ENCODE results near the gene TTLL10.
"Not testable (repeated sequence)": the region's sequence is repeated elsewhere in the genome, so short reads cannot be mapped to it uniquely, and the experiment has no call there.

The TTLL10 gene

DNA sequence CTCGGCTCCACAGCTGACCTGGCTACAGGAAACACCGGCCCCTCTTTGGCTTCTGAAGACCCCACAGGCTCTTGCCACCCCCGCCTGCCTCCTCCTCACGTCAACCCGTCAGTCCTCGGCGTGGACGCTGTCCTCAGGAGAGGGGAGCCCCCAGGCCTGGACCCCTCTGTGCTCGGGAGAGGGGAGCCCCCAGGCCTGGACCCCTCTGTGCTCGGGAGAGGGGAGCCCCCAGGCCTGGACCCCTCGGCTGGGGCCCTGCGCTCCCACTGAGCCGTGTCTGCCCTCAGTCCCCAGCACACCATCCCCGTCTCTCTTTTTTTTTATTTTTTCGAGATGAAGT, 31.8 kb upstream of the TTLL10 start:
- no peak for DNase-seq

DNA sequence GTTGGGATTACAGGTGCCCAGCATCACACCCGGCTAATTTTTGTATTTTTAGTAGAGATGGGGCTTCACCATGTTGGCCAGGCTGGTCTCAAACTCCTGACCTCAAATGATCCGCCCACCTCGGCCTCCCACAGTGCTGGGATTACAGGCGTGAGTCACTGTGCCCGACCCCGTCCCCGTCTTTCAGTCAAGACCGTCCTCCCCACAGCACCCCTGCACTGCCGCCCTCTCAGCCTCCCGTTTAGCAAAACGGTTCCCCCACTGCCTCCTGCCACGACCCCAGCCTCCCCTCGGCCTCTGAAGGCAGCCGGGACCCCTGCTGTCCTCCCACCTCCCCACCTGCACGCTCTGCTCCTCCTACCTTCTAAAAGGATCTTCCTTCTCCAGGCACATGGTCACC, 31.3 kb upstream of the TTLL10 start:
- DNase-seq: not testable (repeated sequence)

DNA sequence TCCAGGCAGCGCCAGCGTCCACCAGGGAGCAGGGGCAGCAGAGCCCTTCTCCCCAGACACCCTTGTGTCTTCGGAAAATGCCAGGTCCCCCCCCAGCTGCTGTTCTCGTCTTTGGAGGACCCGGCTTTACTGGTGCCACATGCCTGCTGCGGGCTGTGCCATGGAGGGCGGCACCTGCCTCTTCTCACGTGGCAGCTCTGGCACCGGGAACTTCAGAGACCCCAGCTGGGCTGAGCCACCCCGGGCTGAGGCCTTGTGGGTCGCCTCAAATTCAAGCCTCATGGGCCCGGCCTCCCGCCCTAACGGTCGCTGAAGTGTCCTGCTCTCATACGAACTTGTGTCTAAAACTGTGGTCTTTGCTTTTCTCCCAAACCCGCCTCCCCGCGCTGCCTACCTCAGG, 30.8 kb upstream of the TTLL10 start:
- DNase-seq: no peak

DNA sequence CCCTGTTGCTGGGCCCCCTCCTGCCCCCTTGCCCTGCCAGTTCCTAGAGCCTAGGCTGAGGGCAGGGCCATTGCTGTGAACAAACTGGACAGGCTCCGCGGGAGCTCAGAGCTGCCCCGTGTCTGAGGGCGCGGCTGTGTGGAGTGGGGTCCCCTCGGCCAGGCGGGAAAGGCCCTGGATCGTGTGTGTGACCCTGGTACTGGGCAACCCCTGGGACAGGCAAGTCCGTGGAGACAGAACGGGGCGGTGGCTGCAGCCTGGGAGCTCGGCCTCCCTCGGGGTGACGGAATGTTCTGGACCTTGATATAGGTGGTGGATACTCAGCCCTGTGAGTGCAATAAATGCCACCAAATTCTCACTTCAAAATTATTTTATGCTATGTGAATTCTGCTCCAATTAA, 30.0 kb upstream of the TTLL10 start:
- DNase-seq: no peak

DNA sequence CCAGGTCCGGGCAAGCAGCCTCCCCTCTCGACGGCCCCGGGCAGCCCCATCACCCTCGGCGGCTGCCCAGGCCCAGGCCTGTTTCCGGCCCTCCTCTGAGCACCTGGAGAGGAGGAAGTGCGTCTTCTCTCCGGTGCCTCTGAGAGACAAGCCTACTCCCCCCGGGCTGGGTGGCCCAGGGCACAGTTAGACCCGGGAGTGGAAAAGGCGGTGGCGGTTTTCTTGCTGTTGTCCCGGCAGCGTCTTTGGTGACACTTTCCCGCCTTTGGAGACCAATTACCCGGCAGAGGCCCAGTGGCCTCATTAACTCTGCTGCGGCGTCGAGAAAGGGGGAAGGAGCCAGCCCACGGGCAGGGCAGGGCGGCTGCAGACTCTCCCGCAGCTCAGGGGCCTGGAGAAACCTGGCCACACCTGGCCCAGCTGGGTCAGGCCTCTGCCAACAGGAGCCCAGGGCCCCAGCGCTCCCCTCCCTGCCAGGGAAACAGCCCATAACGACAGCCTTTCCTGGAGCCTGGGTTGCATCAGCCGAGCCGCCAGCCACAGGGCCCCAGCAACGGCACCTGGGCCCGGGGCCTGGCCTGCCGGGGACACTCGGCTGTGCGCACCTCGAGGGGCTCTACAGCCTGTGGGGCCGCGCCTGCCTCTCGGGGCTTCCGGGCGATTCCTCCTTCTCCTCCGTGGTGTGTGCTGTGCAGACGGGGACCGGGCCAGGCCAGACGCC, 29.4 kb upstream of the TTLL10 start:
- DNase-seq: no peak

DNA sequence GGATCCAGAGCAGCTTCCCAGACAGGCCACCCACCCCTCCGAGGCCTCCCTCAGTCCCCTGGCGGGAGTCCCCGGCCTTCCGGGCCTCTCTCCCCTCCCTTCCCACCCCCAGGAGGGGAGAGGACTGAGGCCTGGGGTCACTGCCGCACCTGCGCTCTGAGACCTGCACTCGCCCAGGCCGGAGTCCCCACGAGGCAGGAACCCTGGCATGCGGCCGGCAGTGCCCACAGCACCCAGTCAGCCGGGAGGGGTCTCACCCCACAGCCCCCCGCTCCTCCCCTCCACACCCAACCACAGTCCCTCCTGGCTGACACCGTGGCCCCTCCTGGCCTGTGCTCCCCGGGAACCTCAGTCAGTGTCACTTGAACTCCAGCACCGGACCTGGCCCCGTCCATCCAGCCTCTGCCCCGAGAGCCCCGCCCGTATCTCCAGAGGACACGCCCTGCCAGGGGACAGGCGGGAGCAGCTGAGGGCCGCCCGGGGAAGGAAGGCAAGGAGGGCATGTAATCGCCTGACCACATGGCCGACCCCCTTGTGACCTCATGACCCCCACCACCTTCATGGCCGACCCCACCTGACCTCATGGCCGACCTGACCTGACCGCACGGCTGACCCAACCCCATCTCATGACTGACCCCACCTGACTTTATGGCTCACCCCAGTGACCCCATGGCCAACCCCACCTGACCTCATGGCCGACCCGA, 28.7 kb upstream of the TTLL10 start:
- no peak for DNase-seq

DNA sequence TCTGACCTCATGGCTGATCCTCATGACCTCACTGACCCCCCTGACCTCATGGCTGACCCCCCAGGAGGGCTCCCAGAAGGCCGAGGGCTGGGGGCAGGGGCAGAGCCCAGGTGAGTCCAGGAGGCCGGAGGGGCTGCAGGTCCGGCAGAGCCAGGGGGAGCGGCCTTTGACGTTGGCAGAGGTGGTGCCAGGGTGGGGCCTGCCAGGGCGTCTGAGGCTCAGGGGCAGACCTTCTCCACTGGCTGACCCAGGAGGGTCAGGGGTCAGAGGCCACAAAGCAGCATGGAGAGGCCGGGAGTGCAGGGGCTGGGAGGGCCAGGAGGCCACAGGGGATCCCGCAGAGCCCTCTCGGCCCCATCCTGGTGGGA, 28.1 kb upstream of the TTLL10 start:
- DNase-seq: no peak

DNA sequence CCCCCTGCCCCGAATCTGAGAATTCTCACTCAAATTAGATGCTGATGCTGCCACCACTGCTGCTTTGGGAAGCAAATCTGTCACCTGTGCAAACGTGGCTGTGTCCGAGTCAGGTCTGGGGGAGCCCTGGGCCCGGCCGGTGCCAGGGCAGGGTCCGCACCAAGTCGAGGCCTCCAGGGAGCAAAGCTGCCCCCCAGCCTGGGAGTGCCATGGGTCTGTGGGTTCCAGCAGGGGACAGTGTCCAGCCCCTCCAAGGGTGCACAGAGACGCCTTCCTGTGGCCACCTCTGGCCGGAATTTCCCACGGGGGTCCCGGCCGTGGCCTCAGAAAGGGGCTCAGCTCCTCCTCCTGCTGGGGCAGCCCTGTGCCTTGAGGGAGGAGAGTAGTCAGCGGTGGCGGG, 27.7 kb upstream of the TTLL10 start:
- no peak for DNase-seq

DNA sequence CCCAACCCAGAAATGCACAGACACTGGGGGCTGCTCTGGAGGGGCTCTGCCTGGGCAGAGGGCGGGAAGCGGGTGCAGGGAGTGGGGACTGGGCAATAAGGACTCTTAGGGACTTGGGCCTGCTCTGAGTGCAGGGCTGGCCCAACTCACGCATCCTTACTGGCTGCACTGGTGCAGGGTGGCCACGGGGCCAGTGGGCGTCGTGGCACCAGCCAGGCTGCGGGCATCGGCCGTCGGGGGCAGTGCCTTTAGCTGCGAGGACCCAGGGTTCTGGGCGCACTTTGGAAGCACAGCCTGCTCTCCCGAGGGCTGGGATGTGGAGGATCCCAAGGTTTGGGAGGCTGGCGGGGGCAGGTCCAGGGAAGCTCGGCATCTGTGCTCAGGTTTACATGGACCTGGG, 27.1 kb upstream of the TTLL10 start:
- DNase-seq: no peak

DNA sequence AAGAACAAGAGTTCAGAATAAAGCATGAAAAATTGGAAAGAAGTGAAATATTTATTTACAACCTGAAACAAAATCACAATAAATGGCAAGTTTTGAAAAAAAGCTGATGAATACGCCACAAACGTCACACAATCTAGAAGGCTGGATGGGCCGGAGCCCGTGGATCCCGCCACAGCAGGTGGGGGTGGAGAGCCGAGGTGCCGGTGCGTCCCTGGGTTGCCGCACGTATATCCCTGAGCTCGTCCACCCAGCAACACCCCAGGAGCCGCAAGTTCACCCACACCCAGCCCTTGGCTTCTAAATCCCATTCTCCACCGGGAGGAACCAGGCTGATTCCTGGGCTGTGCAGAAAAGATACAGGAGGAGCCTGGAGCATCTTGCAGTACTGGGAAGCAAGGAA, 25.6 kb upstream of the TTLL10 start:
- DNase-seq: no peak

DNA sequence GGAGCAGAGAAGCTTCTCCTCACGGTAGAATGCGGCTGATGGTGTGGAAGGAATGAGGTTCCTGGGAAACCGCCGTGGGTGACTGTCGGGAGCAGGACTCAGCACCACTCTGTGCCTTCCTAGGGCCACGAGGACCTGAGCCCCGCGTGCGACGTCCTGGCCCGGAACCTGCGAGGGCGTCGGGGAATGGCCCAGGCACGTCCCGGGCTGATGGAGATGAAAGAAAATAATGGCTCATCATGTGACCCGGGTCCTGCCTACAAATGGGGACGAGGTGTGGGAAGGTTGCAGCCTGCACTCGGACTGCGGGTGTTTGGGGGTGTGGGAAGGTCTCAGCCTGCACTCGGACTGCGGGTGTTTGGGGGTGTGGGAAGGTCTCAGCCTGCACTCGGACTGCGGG, 25.1 kb upstream of the TTLL10 start:
- no peak for DNase-seq

DNA sequence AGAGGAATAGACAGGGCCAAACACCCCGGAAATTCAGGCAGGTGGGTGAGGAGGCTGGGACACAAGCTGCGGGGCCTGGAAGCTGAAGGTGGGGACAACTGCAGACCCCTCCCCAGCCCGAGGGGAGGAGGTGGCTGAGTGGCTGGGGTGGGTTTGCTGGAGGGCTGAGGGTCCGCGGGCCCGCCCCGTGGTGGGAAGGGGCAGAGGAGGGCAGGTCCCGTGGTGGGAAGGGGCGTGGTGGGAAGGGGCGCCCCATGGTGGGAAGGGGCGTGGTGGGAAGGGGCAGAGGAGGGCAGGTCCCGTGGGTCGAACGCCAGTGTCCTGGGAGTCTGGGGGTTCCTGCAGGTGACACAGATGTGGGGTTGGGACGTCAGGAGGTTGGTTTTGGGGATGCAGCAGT, 24.3 kb upstream of the TTLL10 start:
- DNase-seq: no peak

DNA sequence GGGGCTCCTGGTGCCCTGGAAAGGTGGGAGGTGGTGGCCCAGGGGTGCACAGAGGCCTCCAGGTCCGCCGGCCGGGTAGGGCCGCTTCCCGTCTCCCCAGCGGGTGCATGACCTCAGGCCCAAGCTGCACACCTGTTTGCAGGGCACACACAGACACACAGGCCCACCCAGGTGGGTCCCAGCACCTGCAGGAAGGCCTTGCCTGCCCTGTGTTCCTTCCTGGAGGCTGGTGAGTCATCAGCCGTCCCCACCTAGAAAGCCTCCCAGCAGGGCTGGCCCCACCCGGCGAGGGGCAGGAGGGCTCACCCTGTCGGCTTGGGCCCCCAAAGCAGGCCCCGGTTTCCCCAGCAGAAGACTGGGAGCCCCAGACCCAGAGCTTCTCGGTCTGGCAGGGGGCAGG, 23.6 kb upstream of the TTLL10 start:
- DNase-seq: no peak

DNA sequence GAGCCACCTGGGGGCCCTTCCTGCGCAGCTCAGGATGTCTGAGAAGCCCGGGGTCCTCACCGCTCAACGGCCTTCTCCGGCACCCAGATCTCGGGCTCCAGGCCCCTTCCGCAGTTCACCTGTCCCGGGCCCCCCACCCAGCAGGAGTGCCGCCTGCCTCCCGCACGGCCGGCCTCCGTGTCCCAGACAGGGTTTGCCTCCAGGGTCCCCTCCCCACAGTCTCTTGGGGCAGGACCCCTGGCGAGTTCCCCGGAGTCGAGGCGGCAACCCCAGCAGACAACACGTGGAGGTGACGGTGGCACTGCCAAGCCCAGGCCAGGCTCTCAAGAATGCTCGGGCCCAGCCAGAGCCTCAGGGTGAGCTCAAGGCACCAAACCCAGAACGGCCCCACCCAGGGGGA, 22.4 kb upstream of the TTLL10 start:
- no peak for DNase-seq

DNA sequence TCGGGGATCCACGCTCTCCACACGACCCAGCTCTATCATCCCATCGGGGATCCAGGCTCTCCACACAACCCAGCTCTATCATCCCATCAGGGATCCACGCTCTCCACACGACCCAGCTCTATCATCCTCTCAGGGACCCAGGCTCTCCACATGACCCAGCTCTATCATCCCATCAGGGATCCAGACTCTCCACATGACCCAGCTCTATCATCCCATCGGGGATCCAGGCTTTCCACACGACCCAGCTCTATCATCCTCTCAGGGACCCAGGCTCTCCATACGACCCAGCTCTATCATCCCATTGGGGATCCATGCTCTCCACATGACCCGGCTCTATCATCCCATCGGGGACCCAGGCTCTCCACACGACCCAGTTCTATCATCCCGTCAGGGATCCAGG, 21.2 kb upstream of the TTLL10 start:
- not testable (repeated sequence) for DNase-seq

DNA sequence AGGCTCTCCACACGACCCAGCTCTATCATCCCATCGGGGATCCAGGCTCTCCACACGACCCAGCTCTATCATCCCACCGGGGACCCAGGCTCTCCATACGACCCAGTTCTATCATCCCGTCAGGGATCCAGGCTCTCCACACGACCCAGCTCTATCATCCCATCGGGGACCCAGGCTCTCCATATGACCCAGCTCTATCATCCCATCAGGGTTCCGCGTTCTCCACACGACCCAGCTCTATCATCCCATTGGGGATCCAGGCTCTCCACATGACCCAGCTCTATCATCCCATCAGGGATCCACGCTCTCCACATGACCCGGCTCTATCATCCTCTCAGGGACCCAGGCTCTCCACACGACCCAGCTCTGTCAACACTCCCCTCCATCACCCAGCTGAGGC, 20.5 kb upstream of the TTLL10 start:
- DNase-seq: not testable (repeated sequence)

DNA sequence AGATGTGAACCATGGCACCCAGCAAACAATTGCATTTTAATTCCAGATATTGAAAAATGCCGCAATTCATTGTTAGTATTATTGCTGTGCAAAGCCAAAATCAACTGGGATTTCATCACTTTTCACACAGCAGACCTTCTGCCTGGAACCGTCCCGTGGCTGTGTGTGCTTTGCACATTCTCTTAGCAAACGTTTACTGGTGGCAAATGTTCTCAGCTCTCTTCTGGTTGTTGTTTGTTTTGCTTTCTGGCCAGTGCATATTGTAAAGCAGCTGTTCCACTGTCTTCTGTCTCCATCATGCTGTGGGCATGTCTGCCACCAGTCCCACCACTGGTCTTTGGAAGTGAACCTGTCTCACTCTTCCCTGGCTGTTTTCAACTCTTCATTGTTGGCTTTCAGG, 19.8 kb upstream of the TTLL10 start:
- DNase-seq: no peak

DNA sequence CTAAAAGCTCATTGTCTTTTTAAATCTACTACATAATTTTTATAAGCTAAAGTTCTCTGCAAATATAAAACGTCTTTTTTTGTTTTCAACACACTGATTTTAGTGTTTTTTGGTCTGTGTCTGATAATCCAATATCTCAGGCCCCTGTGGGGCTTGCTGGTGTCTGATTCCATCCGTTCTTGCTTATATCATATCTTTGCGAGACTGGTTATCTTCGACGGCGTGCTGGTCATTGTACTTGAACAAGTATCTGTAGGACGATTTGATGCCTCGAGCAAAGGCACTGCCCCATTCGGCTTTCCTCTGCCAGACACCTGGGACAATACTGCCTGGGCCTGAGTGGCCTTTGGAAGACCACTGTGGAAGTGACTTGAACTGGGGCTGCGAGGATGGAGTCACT, 18.4 kb upstream of the TTLL10 start:
- no peak for DNase-seq

DNA sequence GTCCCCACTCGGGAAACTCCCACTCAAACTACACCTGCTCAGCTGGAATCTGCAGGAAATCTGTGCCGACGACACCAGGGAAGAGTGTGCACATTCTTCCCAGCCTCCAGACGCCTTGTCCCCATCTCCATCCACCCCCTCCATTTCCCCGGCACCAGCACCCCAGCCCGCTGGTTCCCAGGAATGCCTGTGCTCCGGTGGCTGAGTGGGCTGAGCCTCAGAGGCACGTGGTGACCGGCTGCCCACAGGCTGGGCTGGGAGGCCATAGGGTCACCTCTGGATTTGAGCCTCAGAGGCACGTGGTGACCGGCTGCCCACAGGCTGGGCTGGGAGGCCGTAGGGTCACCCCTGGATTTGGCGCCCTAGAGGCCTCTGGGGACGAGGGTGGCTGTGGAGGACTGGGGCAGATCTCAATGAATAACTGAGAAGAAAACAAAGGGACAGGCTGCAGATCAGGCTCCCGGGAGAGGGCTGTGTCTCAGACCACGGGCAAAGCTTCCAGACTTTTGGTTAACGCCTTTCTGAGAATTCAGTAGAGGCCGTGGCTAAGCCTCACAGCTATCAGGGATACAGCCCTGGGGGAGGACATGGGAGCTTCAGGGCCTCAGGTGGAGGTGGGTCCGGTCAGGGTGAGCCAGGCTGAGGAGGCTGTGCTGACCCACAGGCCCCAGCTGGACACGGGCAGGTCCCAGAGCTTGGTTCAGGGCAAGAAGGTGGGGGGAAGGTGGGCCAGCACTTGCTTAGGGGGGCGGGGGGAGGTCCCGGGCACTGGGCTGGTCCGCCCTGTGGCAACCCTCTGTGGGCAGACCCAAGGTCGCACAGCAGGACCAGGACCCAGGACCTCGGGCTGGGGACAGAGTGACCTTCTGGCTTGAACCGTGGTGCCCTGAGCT, 17.3 kb upstream of the TTLL10 start:
- DNase-seq: no peak

DNA sequence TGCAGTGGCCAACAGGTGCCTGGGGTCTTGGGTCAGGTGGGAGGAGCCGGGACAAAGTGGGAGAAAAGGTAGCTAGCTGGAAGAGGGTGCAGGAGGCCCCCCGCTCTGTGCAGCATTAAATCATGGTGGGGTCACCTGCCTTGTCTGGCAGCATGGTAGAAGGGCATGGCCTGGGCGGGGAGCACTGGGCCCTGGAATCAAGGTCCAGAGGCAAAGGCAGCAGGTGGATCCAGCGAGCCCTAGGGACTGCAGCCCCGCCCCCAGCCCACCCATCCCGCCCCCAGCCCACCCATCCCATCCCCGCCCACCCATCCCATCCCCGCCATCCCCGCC, 16.7 kb upstream of the TTLL10 start:
- no peak for DNase-seq

DNA sequence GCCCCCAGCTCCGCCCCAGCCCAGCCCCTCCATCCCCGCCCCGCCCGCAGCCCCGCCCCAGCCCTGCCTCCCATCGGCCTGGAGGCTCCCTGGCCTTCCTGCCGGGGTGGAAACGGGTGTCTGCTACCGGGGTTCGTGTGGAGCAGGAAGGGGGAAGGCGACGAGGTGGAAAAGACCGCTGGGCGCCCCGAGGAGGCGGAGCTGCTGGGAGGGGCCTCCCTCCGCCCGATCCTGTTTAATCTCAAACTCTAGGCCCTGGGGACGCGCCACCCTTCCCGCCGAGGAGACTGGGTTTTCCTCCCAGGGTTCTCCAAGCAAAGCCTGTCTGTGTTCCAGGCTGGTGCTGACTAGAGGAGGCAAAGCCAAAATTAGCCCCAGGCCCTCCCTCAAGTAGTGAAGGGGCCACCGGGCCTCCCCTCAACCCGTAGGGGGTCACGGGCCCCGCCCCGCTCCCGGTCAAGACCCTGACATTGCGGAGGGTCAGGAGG, 16.2 kb upstream of the TTLL10 start:
- DNase-seq: peak; percentile 49 to 75

DNA sequence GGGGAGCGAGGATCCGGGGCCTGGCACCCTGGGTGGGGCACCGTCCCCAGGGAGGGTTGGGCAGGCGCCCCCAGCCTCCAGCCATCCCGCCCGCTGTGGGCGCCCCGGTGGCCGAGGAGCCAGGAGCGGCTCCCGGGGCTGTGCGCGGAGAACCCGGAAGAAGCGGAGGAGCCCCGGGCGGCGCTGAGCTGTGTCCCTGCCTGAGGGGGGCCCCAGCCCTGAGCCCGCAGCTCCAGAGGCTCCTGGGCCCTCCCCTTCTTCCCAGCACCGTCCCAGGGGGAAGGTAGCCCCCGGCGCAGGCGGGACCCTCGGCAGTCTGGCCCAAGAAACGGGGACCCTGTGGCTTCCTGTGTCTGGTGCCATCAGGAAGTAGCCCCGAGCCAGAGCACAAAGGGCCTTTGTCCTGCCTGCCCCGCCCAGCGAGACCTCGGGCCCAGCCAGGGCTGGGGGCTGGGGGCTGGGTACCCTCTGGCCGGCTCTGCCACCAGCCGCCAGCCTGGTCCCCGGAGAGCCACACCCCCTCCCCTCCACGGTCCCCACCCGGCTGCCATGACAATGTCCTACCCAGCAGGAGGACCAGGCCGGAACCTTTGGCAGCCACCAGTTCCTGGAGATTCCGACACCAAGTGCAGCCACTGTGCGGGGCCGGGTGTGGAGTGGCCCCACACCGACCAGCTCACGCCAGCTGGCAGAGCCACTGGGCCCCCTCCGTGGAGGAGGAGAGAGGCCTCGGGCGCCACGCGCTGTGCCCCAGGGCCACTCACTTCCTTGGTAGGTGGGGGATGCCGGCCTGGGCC, 15.6 kb upstream of the TTLL10 start:
- peak; percentile 66 to 84 for DNase-seq

DNA sequence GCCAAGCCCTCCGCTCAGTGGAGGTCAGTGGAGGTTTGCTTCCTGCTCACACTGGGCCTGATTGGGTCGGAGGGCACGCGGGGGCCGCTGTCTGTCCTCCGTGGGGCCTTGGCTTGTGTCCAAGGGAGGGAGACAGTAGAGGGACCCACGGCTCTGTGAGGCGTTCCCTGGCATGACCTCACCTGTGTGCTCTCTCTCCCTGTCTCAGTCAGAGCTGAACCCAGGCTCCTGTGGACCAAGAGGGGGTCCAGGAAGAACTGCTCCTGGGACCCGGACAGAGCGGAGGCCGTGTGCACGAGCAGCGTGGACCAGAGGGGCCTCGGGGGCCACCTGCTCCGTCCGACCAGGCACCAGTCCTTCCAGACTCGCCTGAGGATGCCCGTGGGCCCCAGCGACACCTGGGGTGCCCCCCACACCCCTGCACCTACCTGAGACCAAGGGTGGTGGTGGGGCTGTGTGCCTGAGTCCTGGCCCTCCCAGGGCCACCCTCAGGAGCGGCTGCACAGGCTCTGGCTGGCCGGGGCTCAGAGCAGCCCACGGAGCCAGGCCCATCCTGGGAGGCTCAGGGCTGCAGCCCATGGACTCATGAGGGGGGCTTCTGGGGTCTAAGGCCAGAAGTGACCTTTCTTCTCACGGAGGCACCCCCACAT, 13.3 kb upstream of the TTLL10 start:
- DNase-seq: no peak
